GM03348 (cell line): ENCODE measurements around the gene GRID2.
"Not testable (repeated sequence)": the region's sequence is repeated elsewhere in the genome, so short reads cannot be mapped to it uniquely, and the experiment has no call there.

Source experiments
- DNase-seq: peaks from one replicate; pipeline ENCODE4 v3.0.0; 2012; ENCODE audit warnings: low spot score

Gene GRID2

GRCh38 chr4:93529692-93530372, 1226.1 kb downstream of the GRID2 start:
- no peak for DNase-seq

- no peak for DNase-seq
Observed at GRCh38 chr4:93532234-93532633, 1228.5 kb downstream of the GRID2 start.

- DNase-seq: no peak
Observed at GRCh38 chr4:93540562-93540961, 1236.8 kb downstream of the GRID2 start.

- no peak for DNase-seq
Observed at GRCh38 chr4:93561842-93562241, 1258.1 kb downstream of the GRID2 start.

- no peak for DNase-seq
Observed at GRCh38 chr4:93568758-93569157, 1265.0 kb downstream of the GRID2 start.

- DNase-seq: no peak
Observed at GRCh38 chr4:93573285-93573684, 1269.5 kb downstream of the GRID2 start.

- no peak for DNase-seq
Observed at GRCh38 chr4:93578942-93579341, 1275.2 kb downstream of the GRID2 start.

- DNase-seq: no peak
Observed at GRCh38 chr4:93605163-93605562, 1301.4 kb downstream of the GRID2 start.

- no peak for DNase-seq
Observed at GRCh38 chr4:93617606-93618005, 1313.8 kb downstream of the GRID2 start.

- DNase-seq: no peak
Observed at GRCh38 chr4:93633721-93634120, 1330.0 kb downstream of the GRID2 start.

- DNase-seq: no peak
Observed at GRCh38 chr4:93635943-93636342, 1332.2 kb downstream of the GRID2 start.

GRCh38 chr4:93645120-93645519, 1341.4 kb downstream of the GRID2 start:
- DNase-seq: no peak

GRCh38 chr4:93646233-93646930, 1342.6 kb downstream of the GRID2 start:
- no peak for DNase-seq

- no peak for DNase-seq
Observed at GRCh38 chr4:93648258-93648657, 1344.5 kb downstream of the GRID2 start.

GRCh38 chr4:93649828-93650227, 1346.1 kb downstream of the GRID2 start:
- no peak for DNase-seq

- no peak for DNase-seq
Observed at GRCh38 chr4:93654211-93654610, 1350.4 kb downstream of the GRID2 start.

GRCh38 chr4:93657527-93657926, 1353.8 kb downstream of the GRID2 start:
- DNase-seq: no peak

- DNase-seq: no peak
Observed at GRCh38 chr4:93658443-93658842, 1354.7 kb downstream of the GRID2 start.

GRCh38 chr4:93659629-93660028, 1355.9 kb downstream of the GRID2 start:
- no peak for DNase-seq

GRCh38 chr4:93660036-93660435, 1356.3 kb downstream of the GRID2 start:
- DNase-seq: no peak

GRCh38 chr4:93670434-93670833, 1366.7 kb downstream of the GRID2 start:
- DNase-seq: no peak

GRCh38 chr4:93671093-93671492, 1367.3 kb downstream of the GRID2 start:
- no peak for DNase-seq

- not testable (repeated sequence) for DNase-seq
Observed at GRCh38 chr4:93676937-93677336, 1373.2 kb downstream of the GRID2 start.

GRCh38 chr4:93684571-93684970, 1380.8 kb downstream of the GRID2 start:
- DNase-seq: no peak
